K562 (cell line): ENCODE results near the gene EPOP. TPM values are rescaled to one million over a fixed set of nuclear protein-coding genes. Genes with fewer than 3 reads are reported as not detected.
A peak's percentile ranks its signal among the peaks of the same experiment; 100 is the strongest.

Source experiments
- ARID2 ChIP-seq: fragments of 450-650 bp; IDR thresholded peaks from 2 replicates; pipeline ENCODE4 v1.6.1; 2017; ENCODE audit warnings: antibody characterized with exemption, mild to moderate bottlenecking
- CCNT2 ChIP-seq: IDR thresholded peaks from 2 replicates; pipeline ENCODE4 v1.6.1; 2011; ENCODE audit warnings: borderline replicate concordance, low read depth, mild to moderate bottlenecking, moderate library complexity, mixed read lengths, low read length; ENCODE audit not compliant: insufficient read length; ENCODE audit errors: extremely low read depth
- DACH1 ChIP-seq: fragments of 450-650 bp; IDR thresholded peaks from 2 replicates; pipeline ENCODE4 v1.6.1; 2018; ENCODE audit not compliant: partially characterized antibody
- NFE2 ChIP-seq: IDR thresholded peaks from 2 replicates; pipeline ENCODE4 v1.6.1; 2014; ENCODE audit warnings: antibody characterized with exemption, low read depth
- RAD21 ChIP-seq, 2 experiments: fragments of 250-450 bp in 1 of 2; fragments of 450-650 bp in 1 of 2; sonication (Bioruptor Pico) in 1 of 2; formaldehyde crosslinking in 1 of 2; IDR thresholded peaks in 1 of 2; conservative IDR thresholded peaks in 1 of 2; 2 replicates each; pipeline versions ENCODE4 v1.4.0 to v1.8.0; 2020 to 2022; ENCODE audit warnings: mild to moderate bottlenecking in 2 of 2, moderate library complexity in 1 of 2
- RBM17 ChIP-seq: fragments of 200-400 bp; formaldehyde crosslinking; IDR thresholded peaks from 2 replicates; pipeline ENCODE4 v1.6.1; 2017; ENCODE audit warnings: low read depth, mild to moderate bottlenecking, low read length, borderline replicate concordance
- TEAD1 ChIP-seq, 2 experiments: fragments of 450-650 bp in 1 of 2; sonication (generic) in 1 of 2; formaldehyde crosslinking; IDR thresholded peaks; 2 replicates each; pipeline versions ENCODE4 v1.4.0 to v1.8.0; 2020 to 2022; ENCODE audit warnings: mild to moderate bottlenecking in 2 of 2, missing genetic modification reagents in 1 of 2
- TEAD4 ChIP-seq, 2 experiments: sonication (generic) in 1 of 2; formaldehyde crosslinking in 1 of 2; IDR thresholded peaks; 2 replicates each; pipeline versions ENCODE4 v1.6.1 to v1.8.0; 2012 to 2022; ENCODE audit warnings: borderline replicate concordance in 1 of 2, inconsistent platforms in 1 of 2, low read length in 1 of 2, mild to moderate bottlenecking in 1 of 2, missing genetic modification reagents in 1 of 2
- XRCC5 ChIP-seq: fragments of 200-400 bp; formaldehyde crosslinking; IDR thresholded peaks from 2 replicates; pipeline ENCODE4 v1.6.1; 2017; ENCODE audit warnings: low read depth, mild to moderate bottlenecking, low read length
- YY1 ChIP-seq, 3 experiments: IDR thresholded peaks; 2 replicates each; pipeline ENCODE4 v1.6.1; 2011; ENCODE audit warnings: low read length in 2 of 3, mild to moderate bottlenecking in 2 of 3, moderate library complexity in 2 of 3, borderline replicate concordance in 1 of 3, control low read depth in 1 of 3, low read depth in 1 of 3; ENCODE audit not compliant: insufficient read depth in 3 of 3, insufficient replicate concordance in 2 of 3, control insufficient read depth in 1 of 3, insufficient read length in 1 of 3; ENCODE audit errors: extremely low read depth in 1 of 3
- ZBTB7A ChIP-seq: IDR thresholded peaks from 2 replicates; pipeline ENCODE4 v1.6.1; 2011; ENCODE audit warnings: low read depth, mild to moderate bottlenecking, low read length, moderate library complexity, borderline replicate concordance; ENCODE audit not compliant: control insufficient read depth
- polyA plus RNA-seq, 8 experiments: library from polyadenylated mRNA; depleted of rRNA in 4 of 8; stranded (reverse) in 5 of 8; unstranded in 3 of 8; fragments of >200 nt; fragmentation: Nextera tagmentation in 2 of 8; fragmentation: Illumina TruSeq in 1 of 8; extraction: Ambion mirVana in 2 of 8; extraction: Trizol in 1 of 8; gene quantifications; 2 replicates each; pipeline versions ENCODE4 v1.2.1 to v1.2.3, GENCODE V29; 2011 to 2014; ENCODE audit warnings: inconsistent platforms in 1 of 8, missing spikeins in 1 of 8
- total RNA-seq, 7 experiments: library from RNA; depleted of rRNA in 6 of 7; stranded (reverse); fragments of >200 nt in 6 of 7; fragmentation: Illumina TruSeq in 2 of 7; extraction: Trizol in 2 of 7; gene quantifications; 2 replicates each; pipeline versions ENCODE4 v1.2.1 to v1.2.3, GENCODE V29; 2011 to 2021; ENCODE audit warnings: low replicate concordance in 1 of 7
- TF ChIP-seq, protein P1 (sequence below), 2 experiments: fragments of 450-650 bp; conservative IDR thresholded peaks; 2 replicates each; pipeline ENCODE4 v1.6.1; 2017; ENCODE audit warnings: mild to moderate bottlenecking in 2 of 2, moderate library complexity in 2 of 2
- TF ChIP-seq, protein P2 (sequence below): sonication (generic); formaldehyde crosslinking; IDR thresholded peaks from 2 replicates; pipeline ENCODE4 v1.8.0; 2022; ENCODE audit warnings: missing genetic modification reagents, mild to moderate bottlenecking, moderate library complexity, borderline replicate concordance
- TF ChIP-seq, protein P3 (sequence below), 2 experiments: IDR thresholded peaks; 2 replicates each; pipeline ENCODE4 v1.6.1; 2011; ENCODE audit warnings: borderline replicate concordance in 1 of 2, control low read depth in 1 of 2, low read depth in 1 of 2, low read length in 1 of 2, mild to moderate bottlenecking in 1 of 2, mixed read lengths in 1 of 2, moderate library complexity in 1 of 2; ENCODE audit not compliant: insufficient read depth in 1 of 2, insufficient read length in 1 of 2, poor library complexity in 1 of 2, severe bottlenecking in 1 of 2; ENCODE audit errors: extremely low read depth in 1 of 2
- TF ChIP-seq, protein P4 (sequence below): IDR thresholded peaks from 2 replicates; pipeline ENCODE4 v1.6.1; 2011; ENCODE audit warnings: borderline replicate concordance, low read depth, mild to moderate bottlenecking, moderate library complexity, low read length; ENCODE audit not compliant: insufficient read depth, poor library complexity, severe bottlenecking
- TF ChIP-seq, protein P5 (sequence below): fragments of 450-650 bp; IDR thresholded peaks from 2 replicates; pipeline ENCODE4 v1.6.1; 2016

The EPOP gene
- total and polyA plus RNA-seq, 9 of the 15 experiments (the other 6 are each of a cell fraction or from before 2014, with no cell fraction given) = 0.41 to 10.6 (median 4.6) TPM

DNA sequence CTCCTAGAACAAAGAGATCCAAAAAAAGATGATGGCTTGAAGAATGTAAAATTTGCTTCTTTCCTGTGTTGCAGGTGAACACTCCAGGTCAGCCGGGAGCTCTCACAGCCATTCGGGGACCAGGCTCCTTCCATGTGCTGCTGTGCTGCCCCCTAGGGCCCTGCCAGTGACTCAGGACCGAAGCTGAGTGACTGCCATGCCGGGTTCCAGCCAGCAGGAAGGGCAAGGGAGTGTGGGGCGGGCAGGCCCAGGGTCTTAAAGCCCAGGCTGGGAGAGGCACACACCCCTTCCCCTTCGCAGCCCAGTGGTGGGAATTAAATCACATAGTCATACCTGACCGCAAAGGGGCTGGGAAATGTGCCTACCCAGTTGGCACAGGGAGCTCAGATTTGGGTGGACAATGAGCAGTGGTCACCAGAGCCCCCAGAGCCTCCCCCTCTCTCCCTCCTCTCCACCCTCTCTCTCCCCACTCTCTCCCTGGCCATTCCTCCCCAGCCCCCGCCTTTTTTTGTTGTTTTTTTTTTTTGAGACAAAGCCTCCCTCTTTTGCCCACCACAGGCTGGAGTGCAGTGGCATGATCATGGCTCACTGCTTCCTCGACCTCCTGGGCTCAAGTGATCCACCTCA is 11.5 kb downstream of the EPOP start (continued):
- TF ChIP-seq RBM17 (no peak), YY1 (IDR thresholded peaks at IDR 0.05; ENCODE audit: borderline replicate concordance in 1 of 3, control insufficient read depth in 1 of 3, extremely low read depth in 1 of 3, insufficient read depth in 3 of 3, insufficient read length in 1 of 3, insufficient replicate concordance in 2 of 3, low read depth in 1 of 3, low read length in 2 of 3) (peak in 2 of 3 experiments; percentile 51 to 56), DACH1 (peak; percentile 1), TEAD1 (CRISPR knock-in tag; IDR thresholded peaks at IDR 0.05) (peak in 1 of 2 experiments; percentile 52; a peak in 1 of 4 replicates), RAD21 (CRISPR knock-in tag; conservative IDR thresholded peaks at IDR 0.05 in 1 of 2, IDR thresholded peaks at IDR 0.05 in 1 of 2) (peak; percentile 36 to 71; a peak in 3 of 4 replicates), XRCC5 (peak; percentile 84; the same call in 1 of the 2 replicates), CCNT2 (no peak), NFE2 (peak; percentile 49; the same call in 1 of the 2 replicates), ARID2 (no peak), ZBTB7A (peak; percentile 58; the same call in 1 of the 2 replicates), TEAD4 (IDR thresholded peaks at IDR 0.05; ENCODE audit: low read length) (peak; percentile 31; the same call in 1 of the 2 replicates), TEAD4 (CRISPR knock-in tag; IDR thresholded peaks at IDR 0.05; ENCODE audit: borderline replicate concordance) (no peak)
- TF ChIP-seq, protein P1, sequence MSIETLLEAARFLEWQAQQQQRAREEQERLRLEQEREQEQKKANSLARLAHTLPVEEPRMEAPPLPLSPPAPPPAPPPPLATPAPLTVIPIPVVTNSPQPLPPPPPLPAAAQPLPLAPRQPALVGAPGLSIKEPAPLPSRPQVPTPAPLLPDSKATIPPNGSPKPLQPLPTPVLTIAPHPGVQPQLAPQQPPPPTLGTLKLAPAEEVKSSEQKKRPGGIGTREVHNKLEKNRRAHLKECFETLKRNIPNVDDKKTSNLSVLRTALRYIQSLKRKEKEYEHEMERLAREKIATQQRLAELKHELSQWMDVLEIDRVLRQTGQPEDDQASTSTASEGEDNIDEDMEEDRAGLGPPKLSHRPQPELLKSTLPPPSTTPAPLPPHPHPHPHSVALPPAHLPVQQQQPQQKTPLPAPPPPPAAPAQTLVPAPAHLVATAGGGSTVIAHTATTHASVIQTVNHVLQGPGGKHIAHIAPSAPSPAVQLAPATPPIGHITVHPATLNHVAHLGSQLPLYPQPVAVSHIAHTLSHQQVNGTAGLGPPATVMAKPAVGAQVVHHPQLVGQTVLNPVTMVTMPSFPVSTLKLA (conservative IDR thresholded peaks at IDR 0.05) = peak in 1 of 2 experiments; percentile 32; a peak in 2 of 4 replicates
- TF ChIP-seq, protein P2, sequence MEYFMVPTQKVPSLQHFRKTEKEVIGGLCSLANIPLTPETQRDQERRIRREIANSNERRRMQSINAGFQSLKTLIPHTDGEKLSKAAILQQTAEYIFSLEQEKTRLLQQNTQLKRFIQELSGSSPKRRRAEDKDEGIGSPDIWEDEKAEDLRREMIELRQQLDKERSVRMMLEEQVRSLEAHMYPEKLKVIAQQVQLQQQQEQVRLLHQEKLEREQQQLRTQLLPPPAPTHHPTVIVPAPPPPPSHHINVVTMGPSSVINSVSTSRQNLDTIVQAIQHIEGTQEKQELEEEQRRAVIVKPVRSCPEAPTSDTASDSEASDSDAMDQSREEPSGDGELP = peak; percentile 56; the same call in 1 of the 2 replicates
- TF ChIP-seq, protein P3, sequence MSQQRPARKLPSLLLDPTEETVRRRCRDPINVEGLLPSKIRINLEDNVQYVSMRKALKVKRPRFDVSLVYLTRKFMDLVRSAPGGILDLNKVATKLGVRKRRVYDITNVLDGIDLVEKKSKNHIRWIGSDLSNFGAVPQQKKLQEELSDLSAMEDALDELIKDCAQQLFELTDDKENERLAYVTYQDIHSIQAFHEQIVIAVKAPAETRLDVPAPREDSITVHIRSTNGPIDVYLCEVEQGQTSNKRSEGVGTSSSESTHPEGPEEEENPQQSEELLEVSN (IDR thresholded peaks at IDR 0.05; ENCODE audit: borderline replicate concordance in 1 of 2, extremely low read depth in 1 of 2, insufficient read depth in 1 of 2, insufficient read length in 1 of 2, low read depth in 1 of 2, low read length in 1 of 2, poor library complexity in 1 of 2, severe bottlenecking in 1 of 2) = peak in 1 of 2 experiments; percentile 65
- TF ChIP-seq, protein P4, sequence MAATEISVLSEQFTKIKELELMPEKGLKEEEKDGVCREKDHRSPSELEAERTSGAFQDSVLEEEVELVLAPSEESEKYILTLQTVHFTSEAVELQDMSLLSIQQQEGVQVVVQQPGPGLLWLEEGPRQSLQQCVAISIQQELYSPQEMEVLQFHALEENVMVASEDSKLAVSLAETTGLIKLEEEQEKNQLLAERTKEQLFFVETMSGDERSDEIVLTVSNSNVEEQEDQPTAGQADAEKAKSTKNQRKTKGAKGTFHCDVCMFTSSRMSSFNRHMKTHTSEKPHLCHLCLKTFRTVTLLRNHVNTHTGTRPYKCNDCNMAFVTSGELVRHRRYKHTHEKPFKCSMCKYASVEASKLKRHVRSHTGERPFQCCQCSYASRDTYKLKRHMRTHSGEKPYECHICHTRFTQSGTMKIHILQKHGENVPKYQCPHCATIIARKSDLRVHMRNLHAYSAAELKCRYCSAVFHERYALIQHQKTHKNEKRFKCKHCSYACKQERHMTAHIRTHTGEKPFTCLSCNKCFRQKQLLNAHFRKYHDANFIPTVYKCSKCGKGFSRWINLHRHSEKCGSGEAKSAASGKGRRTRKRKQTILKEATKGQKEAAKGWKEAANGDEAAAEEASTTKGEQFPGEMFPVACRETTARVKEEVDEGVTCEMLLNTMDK = peak; percentile 97
- TF ChIP-seq, protein P5, sequence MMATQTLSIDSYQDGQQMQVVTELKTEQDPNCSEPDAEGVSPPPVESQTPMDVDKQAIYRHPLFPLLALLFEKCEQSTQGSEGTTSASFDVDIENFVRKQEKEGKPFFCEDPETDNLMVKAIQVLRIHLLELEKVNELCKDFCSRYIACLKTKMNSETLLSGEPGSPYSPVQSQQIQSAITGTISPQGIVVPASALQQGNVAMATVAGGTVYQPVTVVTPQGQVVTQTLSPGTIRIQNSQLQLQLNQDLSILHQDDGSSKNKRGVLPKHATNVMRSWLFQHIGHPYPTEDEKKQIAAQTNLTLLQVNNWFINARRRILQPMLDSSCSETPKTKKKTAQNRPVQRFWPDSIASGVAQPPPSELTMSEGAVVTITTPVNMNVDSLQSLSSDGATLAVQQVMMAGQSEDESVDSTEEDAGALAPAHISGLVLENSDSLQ = peak; percentile 69
